HG03571 (cell line): ENCODE measurements around the gene MOB3B.
"Not testable (repeated sequence)": the region's sequence is repeated elsewhere in the genome, so short reads cannot be mapped to it uniquely, and the experiment has no call there.

Experiments used
- ATAC-seq: cut with Tn5 transposase; IDR thresholded peaks from one replicate; pipeline ENCODE4 v1.9.1; 2021; ENCODE audit not compliant: unreplicated experiment

MOB3B gene

GRCh38 chr9:27451207-27451797 lies 78.3 kb downstream of the MOB3B start:
- ATAC-seq: no peak

GRCh38 chr9:27450752-27451151 lies 78.9 kb downstream of the MOB3B start:
- no peak for ATAC-seq

- not testable (repeated sequence) for ATAC-seq
Measured at GRCh38 chr9:27448356-27448755, 81.3 kb downstream of the MOB3B start.

GRCh38 chr9:27447031-27447683 lies 82.5 kb downstream of the MOB3B start:
- no peak for ATAC-seq

- no peak for ATAC-seq
Measured at GRCh38 chr9:27445688-27446087, 83.9 kb downstream of the MOB3B start.

GRCh38 chr9:27445057-27445595 lies 84.5 kb downstream of the MOB3B start:
- no peak for ATAC-seq

- no peak for ATAC-seq
Measured at GRCh38 chr9:27442464-27442863, 87.2 kb downstream of the MOB3B start.

GRCh38 chr9:27441741-27442070 lies 87.9 kb downstream of the MOB3B start:
- ATAC-seq: peak; percentile 96

- no peak for ATAC-seq
Measured at GRCh38 chr9:27440888-27441740, 88.5 kb downstream of the MOB3B start.

- no peak for ATAC-seq
Measured at GRCh38 chr9:27438522-27438921, 91.1 kb downstream of the MOB3B start.

GRCh38 chr9:27437652-27438373 lies 91.8 kb downstream of the MOB3B start:
- no peak for ATAC-seq

GRCh38 chr9:27436234-27436633 lies 93.4 kb downstream of the MOB3B start:
- no peak for ATAC-seq

- no peak for ATAC-seq
Measured at GRCh38 chr9:27433631-27434325, 95.8 kb downstream of the MOB3B start.

- no peak for ATAC-seq
Measured at GRCh38 chr9:27432308-27432707, 97.3 kb downstream of the MOB3B start.

GRCh38 chr9:27431543-27432147 lies 98.0 kb downstream of the MOB3B start:
- no peak for ATAC-seq

GRCh38 chr9:27430750-27431535 lies 98.7 kb downstream of the MOB3B start:
- ATAC-seq: no peak

GRCh38 chr9:27429917-27430316 lies 99.7 kb downstream of the MOB3B start:
- no peak for ATAC-seq

- ATAC-seq: no peak
Measured at GRCh38 chr9:27429436-27429835, 100.2 kb downstream of the MOB3B start.

GRCh38 chr9:27428551-27428950 lies 101.1 kb downstream of the MOB3B start:
- ATAC-seq: no peak
